GM12878 (cell line): ENCODE data around the gene ICAM4. TPM values are rescaled to one million over a fixed set of nuclear protein-coding genes. Genes with fewer than 3 reads are reported as not detected.

Experiments
- BHLHE40 ChIP-seq, 2 experiments: fragments of 450-650 bp in 1 of 2; IDR thresholded peaks; 2 replicates each; pipeline ENCODE4 v1.6.1; 2011 to 2017; ENCODE audit warnings: low read depth in 2 of 2, borderline replicate concordance in 1 of 2, improper control_type of control experiment in 1 of 2, low read length in 1 of 2, mild to moderate bottlenecking in 1 of 2
- DPF2 ChIP-seq: fragments of 450-650 bp; IDR thresholded peaks from 2 replicates; pipeline ENCODE4 v1.6.1; 2017; ENCODE audit warnings: mild to moderate bottlenecking
- EZH2 ChIP-seq: IDR thresholded peaks from 2 replicates; pipeline ENCODE4 v1.6.1; 2012; ENCODE audit warnings: low read depth, mild to moderate bottlenecking, control low read depth, inconsistent platforms, low read length, borderline replicate concordance; ENCODE audit not compliant: control insufficient read depth
- HDGF ChIP-seq: fragments of 450-650 bp; IDR thresholded peaks from 2 replicates; pipeline ENCODE4 v1.6.1; 2016; ENCODE audit warnings: antibody characterized with exemption
- IKZF1 ChIP-seq: fragments of 450-650 bp; conservative IDR thresholded peaks from 2 replicates; pipeline ENCODE4 v1.6.1; 2017; ENCODE audit warnings: antibody characterized with exemption, mild to moderate bottlenecking
- MEF2A ChIP-seq: IDR thresholded peaks from 2 replicates; pipeline ENCODE4 v1.6.1; 2011; ENCODE audit warnings: low read depth, mild to moderate bottlenecking, low read length, moderate library complexity; ENCODE audit not compliant: insufficient read depth
- MTA2 ChIP-seq: fragments of 450-650 bp; IDR thresholded peaks from 2 replicates; pipeline ENCODE4 v1.6.1; 2016; ENCODE audit warnings: low read depth, mild to moderate bottlenecking, moderate library complexity
- POLR2A ChIP-seq: IDR thresholded peaks from 2 replicates; pipeline ENCODE4 v1.6.1; 2011; ENCODE audit warnings: low read depth, mild to moderate bottlenecking, low read length
- POLR2AphosphoS5 ChIP-seq: IDR thresholded peaks from 2 replicates; pipeline ENCODE4 v1.6.1; 2011; ENCODE audit warnings: mild to moderate bottlenecking, low read length, inconsistent platforms
- RELA ChIP-seq: fragments of 450-650 bp; IDR thresholded peaks from 2 replicates; pipeline ENCODE4 v1.8.0; 2014; ENCODE audit warnings: borderline replicate concordance; ENCODE audit not compliant: partially characterized antibody
- SIN3A ChIP-seq: IDR thresholded peaks from 2 replicates; pipeline ENCODE4 v1.6.1; 2012; ENCODE audit warnings: low read depth, low read length, improper control_type of control experiment
- SMARCA5 ChIP-seq: fragments of 450-650 bp; IDR thresholded peaks from 2 replicates; pipeline ENCODE4 v1.6.1; 2017; ENCODE audit warnings: mild to moderate bottlenecking
- SP1 ChIP-seq: IDR thresholded peaks from one replicate; pipeline ENCODE4 v1.6.1; 2011; ENCODE audit warnings: low read depth, low read length
- SPI1 ChIP-seq: IDR thresholded peaks from 2 replicates; pipeline ENCODE4 v1.6.1; 2011; ENCODE audit warnings: low read depth, mild to moderate bottlenecking, low read length, moderate library complexity, borderline replicate concordance; ENCODE audit not compliant: insufficient read depth
- ZNF207 ChIP-seq: fragments of 450-650 bp; IDR thresholded peaks from 2 replicates; pipeline ENCODE4 v1.6.1; 2014; ENCODE audit warnings: antibody characterized with exemption, mild to moderate bottlenecking, borderline replicate concordance
- polyA plus RNA-seq, 11 experiments: library from polyadenylated mRNA; depleted of rRNA in 4 of 11; unstranded in 6 of 11; stranded (reverse) in 5 of 11; fragments of >200 nt; fragmentation: Nextera tagmentation in 4 of 11; fragmentation: Illumina TruSeq in 1 of 11; extraction: Ambion mirVana in 4 of 11; extraction: Trizol in 1 of 11; gene quantifications; 1 replicate in 1 of 11; 2 replicates in 10 of 11; pipeline versions ENCODE4 v1.2.1 to v1.2.3, GENCODE V29; 2011 to 2016; ENCODE audit warnings: inconsistent platforms in 2 of 11, missing spikeins in 2 of 11, low read depth in 1 of 11
- total RNA-seq, 4 experiments: library from RNA; depleted of rRNA in 3 of 4; stranded (reverse); fragments of >200 nt in 3 of 4; fragmentation: Illumina TruSeq in 1 of 4; extraction: Trizol in 1 of 4; gene quantifications; 2 replicates each; pipeline versions ENCODE4 v1.2.1 to v1.2.3, GENCODE V29; 2013 to 2021
- TF ChIP-seq, protein P1 (sequence below): IDR thresholded peaks from 2 replicates; pipeline ENCODE4 v1.6.1; 2012; ENCODE audit warnings: improper control_type of control experiment, low read depth, low read length; ENCODE audit not compliant: insufficient replicate concordance
- TF ChIP-seq, protein P2 (sequence below): fragments of 450-650 bp; IDR thresholded peaks from 2 replicates; pipeline ENCODE4 v1.6.1; 2016; ENCODE audit warnings: mild to moderate bottlenecking
- TF ChIP-seq, protein P3 (sequence below): fragments of 450-650 bp; IDR thresholded peaks from 2 replicates; pipeline ENCODE4 v1.6.1; 2016; ENCODE audit warnings: mild to moderate bottlenecking
- TF ChIP-seq, protein P4 (sequence below): IDR thresholded peaks from 2 replicates; pipeline ENCODE4 v1.6.1; 2012; ENCODE audit warnings: low read depth, low read length, improper control_type of control experiment
- TF ChIP-seq, protein P5 (sequence below): fragments of 450-650 bp; IDR thresholded peaks from 2 replicates; pipeline ENCODE4 v1.6.1; 2017; ENCODE audit warnings: borderline replicate concordance

ICAM4 gene
- total and polyA plus RNA-seq, 10 of the 15 experiments (the other 5 are each of a cell fraction or from before 2014, with no cell fraction given), result 0.31 to 5.1 (median 1.7) TPM

DNA sequence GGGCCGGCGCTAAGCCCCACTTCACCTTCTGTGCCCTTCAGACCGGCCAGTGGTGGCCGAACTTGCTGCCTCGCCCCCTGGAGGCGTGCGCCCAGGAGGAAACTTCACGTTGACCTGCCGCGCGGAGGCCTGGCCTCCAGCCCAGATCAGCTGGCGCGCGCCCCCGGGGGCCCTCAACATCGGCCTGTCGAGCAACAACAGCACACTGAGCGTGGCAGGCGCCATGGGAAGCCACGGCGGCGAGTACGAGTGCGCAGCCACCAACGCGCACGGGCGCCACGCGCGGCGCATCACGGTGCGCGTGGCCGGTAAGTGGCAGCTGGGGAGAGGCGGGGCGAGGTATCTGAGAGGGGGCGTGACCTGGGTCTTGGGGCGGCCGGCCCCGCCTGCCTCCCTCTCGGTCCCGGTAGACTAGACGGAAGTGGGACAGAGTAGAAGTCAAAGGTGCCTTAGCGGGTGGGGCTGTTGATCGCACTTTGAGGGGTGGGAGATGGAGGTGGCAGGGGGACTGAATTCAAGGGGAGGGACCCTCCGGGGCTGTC, 8.6 kb downstream of the ICAM4 start (continued):
- TF ChIP-seq RELA (no peak), POLR2AphosphoS5 (0 out of 2 replicates have a peak, but pooled peaks have one; percentile 18), HDGF (peak; percentile 37; the same call in 1 of the 2 replicates), DPF2 (0 out of 2 replicates have a peak, but pooled peaks have one; percentile 40), SIN3A (0 out of 2 replicates have a peak, but pooled peaks have one; percentile 66), SPI1 (peak; percentile 43; the same call in 1 of the 2 replicates), MEF2A (no peak), EZH2 (no peak), POLR2A (peak; percentile 66), ZNF207 (no peak), BHLHE40 (IDR thresholded peaks at IDR 0.05; ENCODE audit: borderline replicate concordance in 1 of 2, low read depth in 2 of 2, low read length in 1 of 2) (peak; percentile 60 to 79; a peak in 3 of 4 replicates), SP1 (no peak), SMARCA5 (0 out of 2 replicates have a peak, but pooled peaks have one; percentile 20), IKZF1 (peak; percentile 33; the same call in 1 of the 2 replicates), MTA2 (peak; percentile 35; the same call in 1 of the 2 replicates)
- TF ChIP-seq, protein P1, sequence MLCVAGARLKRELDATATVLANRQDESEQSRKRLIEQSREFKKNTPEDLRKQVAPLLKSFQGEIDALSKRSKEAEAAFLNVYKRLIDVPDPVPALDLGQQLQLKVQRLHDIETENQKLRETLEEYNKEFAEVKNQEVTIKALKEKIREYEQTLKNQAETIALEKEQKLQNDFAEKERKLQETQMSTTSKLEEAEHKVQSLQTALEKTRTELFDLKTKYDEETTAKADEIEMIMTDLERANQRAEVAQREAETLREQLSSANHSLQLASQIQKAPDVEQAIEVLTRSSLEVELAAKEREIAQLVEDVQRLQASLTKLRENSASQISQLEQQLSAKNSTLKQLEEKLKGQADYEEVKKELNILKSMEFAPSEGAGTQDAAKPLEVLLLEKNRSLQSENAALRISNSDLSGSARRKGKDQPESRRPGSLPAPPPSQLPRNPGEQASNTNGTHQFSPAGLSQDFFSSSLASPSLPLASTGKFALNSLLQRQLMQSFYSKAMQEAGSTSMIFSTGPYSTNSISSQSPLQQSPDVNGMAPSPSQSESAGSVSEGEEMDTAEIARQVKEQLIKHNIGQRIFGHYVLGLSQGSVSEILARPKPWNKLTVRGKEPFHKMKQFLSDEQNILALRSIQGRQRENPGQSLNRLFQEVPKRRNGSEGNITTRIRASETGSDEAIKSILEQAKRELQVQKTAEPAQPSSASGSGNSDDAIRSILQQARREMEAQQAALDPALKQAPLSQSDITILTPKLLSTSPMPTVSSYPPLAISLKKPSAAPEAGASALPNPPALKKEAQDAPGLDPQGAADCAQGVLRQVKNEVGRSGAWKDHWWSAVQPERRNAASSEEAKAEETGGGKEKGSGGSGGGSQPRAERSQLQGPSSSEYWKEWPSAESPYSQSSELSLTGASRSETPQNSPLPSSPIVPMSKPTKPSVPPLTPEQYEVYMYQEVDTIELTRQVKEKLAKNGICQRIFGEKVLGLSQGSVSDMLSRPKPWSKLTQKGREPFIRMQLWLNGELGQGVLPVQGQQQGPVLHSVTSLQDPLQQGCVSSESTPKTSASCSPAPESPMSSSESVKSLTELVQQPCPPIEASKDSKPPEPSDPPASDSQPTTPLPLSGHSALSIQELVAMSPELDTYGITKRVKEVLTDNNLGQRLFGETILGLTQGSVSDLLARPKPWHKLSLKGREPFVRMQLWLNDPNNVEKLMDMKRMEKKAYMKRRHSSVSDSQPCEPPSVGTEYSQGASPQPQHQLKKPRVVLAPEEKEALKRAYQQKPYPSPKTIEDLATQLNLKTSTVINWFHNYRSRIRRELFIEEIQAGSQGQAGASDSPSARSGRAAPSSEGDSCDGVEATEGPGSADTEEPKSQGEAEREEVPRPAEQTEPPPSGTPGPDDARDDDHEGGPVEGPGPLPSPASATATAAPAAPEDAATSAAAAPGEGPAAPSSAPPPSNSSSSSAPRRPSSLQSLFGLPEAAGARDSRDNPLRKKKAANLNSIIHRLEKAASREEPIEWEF, result no peak
- TF ChIP-seq, protein P2, sequence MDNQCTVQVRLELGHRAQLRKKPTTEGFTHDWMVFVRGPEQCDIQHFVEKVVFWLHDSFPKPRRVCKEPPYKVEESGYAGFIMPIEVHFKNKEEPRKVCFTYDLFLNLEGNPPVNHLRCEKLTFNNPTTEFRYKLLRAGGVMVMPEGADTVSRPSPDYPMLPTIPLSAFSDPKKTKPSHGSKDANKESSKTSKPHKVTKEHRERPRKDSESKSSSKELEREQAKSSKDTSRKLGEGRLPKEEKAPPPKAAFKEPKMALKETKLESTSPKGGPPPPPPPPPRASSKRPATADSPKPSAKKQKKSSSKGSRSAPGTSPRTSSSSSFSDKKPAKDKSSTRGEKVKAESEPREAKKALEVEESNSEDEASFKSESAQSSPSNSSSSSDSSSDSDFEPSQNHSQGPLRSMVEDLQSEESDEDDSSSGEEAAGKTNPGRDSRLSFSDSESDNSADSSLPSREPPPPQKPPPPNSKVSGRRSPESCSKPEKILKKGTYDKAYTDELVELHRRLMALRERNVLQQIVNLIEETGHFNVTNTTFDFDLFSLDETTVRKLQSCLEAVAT, result no peak
- TF ChIP-seq, protein P3, sequence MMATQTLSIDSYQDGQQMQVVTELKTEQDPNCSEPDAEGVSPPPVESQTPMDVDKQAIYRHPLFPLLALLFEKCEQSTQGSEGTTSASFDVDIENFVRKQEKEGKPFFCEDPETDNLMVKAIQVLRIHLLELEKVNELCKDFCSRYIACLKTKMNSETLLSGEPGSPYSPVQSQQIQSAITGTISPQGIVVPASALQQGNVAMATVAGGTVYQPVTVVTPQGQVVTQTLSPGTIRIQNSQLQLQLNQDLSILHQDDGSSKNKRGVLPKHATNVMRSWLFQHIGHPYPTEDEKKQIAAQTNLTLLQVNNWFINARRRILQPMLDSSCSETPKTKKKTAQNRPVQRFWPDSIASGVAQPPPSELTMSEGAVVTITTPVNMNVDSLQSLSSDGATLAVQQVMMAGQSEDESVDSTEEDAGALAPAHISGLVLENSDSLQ, result peak; percentile 82
- TF ChIP-seq, protein P4, sequence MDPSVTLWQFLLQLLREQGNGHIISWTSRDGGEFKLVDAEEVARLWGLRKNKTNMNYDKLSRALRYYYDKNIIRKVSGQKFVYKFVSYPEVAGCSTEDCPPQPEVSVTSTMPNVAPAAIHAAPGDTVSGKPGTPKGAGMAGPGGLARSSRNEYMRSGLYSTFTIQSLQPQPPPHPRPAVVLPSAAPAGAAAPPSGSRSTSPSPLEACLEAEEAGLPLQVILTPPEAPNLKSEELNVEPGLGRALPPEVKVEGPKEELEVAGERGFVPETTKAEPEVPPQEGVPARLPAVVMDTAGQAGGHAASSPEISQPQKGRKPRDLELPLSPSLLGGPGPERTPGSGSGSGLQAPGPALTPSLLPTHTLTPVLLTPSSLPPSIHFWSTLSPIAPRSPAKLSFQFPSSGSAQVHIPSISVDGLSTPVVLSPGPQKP, result 0 out of 2 replicates have a peak, but pooled peaks have one; percentile 28
- TF ChIP-seq, protein P5, sequence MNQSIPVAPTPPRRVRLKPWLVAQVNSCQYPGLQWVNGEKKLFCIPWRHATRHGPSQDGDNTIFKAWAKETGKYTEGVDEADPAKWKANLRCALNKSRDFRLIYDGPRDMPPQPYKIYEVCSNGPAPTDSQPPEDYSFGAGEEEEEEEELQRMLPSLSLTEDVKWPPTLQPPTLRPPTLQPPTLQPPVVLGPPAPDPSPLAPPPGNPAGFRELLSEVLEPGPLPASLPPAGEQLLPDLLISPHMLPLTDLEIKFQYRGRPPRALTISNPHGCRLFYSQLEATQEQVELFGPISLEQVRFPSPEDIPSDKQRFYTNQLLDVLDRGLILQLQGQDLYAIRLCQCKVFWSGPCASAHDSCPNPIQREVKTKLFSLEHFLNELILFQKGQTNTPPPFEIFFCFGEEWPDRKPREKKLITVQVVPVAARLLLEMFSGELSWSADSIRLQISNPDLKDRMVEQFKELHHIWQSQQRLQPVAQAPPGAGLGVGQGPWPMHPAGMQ, result no peak
